Stimulated activated CD4-positive, alpha-beta T cell treated with anti-CD3 and anti-CD28 coated beads, TNF-alpha, amount 100 ng/mL, for 4 hours (primary cell): ENCODE data around the gene ACTG2.
"Not testable (repeated sequence)": the region's sequence is repeated elsewhere in the genome, so short reads cannot be mapped to it uniquely, and the experiment has no call there.

ENCODE experiments used
- DNase-seq, 3 experiments: peaks; one replicate each; pipeline ENCODE4 v3.0.0-alpha.2; 2020; ENCODE audit warnings: low read depth in 3 of 3

Gene ACTG2

GRCh38 chr2:73892631-73893329, at the start of gene ACTG2:
Gene ACTG2, plus strand, starts transcription at chr2:73893008. Its CDS starts 8,304 bp downstream, at chr2:73901312.
- DNase-seq = no peak

- DNase-seq = no peak
These were observed 48.7 kb upstream of the ACTG2 start for GRCh38 chr2:73844087-73844486.

GRCh38 chr2:73850009-73850408, 42.8 kb upstream of the ACTG2 start:
- no peak for DNase-seq

GRCh38 chr2:73851274-73851673, 41.5 kb upstream of the ACTG2 start:
- no peak for DNase-seq

GRCh38 chr2:73852020-73852419, 40.8 kb upstream of the ACTG2 start:
- DNase-seq = no peak

- no peak for DNase-seq
These were observed 37.3 kb upstream of the ACTG2 start for GRCh38 chr2:73855526-73855925.

- DNase-seq = no peak
These were observed 36.6 kb upstream of the ACTG2 start for GRCh38 chr2:73856214-73856613.

GRCh38 chr2:73859721-73860586, 32.9 kb upstream of the ACTG2 start:
- peak in 1 of 3 experiments; percentile 3 for DNase-seq

GRCh38 chr2:73862987-73863386, 29.8 kb upstream of the ACTG2 start:
- DNase-seq = no peak

- no peak for DNase-seq
These were observed 24.4 kb upstream of the ACTG2 start for GRCh38 chr2:73868204-73868978.

- DNase-seq = no peak
These were observed 22.7 kb upstream of the ACTG2 start for GRCh38 chr2:73870084-73870483.

GRCh38 chr2:73877071-73877802, 15.6 kb upstream of the ACTG2 start:
- no peak for DNase-seq

GRCh38 chr2:73877984-73878383, 14.8 kb upstream of the ACTG2 start:
- DNase-seq = not testable (repeated sequence)

- DNase-seq = no peak
These were observed 7.4 kb upstream of the ACTG2 start for GRCh38 chr2:73885406-73885805.

GRCh38 chr2:73886357-73886756, 6.5 kb upstream of the ACTG2 start:
- peak in 1 of 3 experiments; percentile 13 for DNase-seq

GRCh38 chr2:73887596-73888353, 5.0 kb upstream of the ACTG2 start:
- DNase-seq = not testable (repeated sequence)

- no peak for DNase-seq
These were observed 4.4 kb upstream of the ACTG2 start for GRCh38 chr2:73888388-73888787.

GRCh38 chr2:73889206-73889605, 3.6 kb upstream of the ACTG2 start:
- DNase-seq = no peak

GRCh38 chr2:73890301-73891092, 2.3 kb upstream of the ACTG2 start:
- no peak for DNase-seq
